Panc1 (cell line): ENCODE measurements around the gene BYSL. TPM values are rescaled to one million over a fixed set of nuclear protein-coding genes. Genes with fewer than 3 reads are reported as not detected.

Experiments
- ATAC-seq: fragments of 200-7000 bp; cut with Tn5 transposase; 2 replicates; pipeline ENCODE4 v1.9.1; 2020; ENCODE audit warnings: mild to moderate bottlenecking, moderate library complexity
- BruUV-seq: library from RNA; stranded (reverse); fragments of 400-500 nt; replicated peaks from 2 replicates; lab custom pipeline; 2021; lab: Mats Ljungman, UMichigan
- CTCF ChIA-PET: fragments of 300-600 bp; sonication (Branson Sonifier 250); formaldehyde crosslinking; loops from one replicate; lab custom pipeline; 2022; ENCODE audit warnings: antibody characterized with exemption; lab: Charles Lee
- POLR2A ChIA-PET: fragments of 300-600 bp; sonication (Branson Sonifier 250); formaldehyde crosslinking; loops from one replicate; lab custom pipeline; 2022; ENCODE audit warnings: antibody characterized with exemption; lab: Charles Lee
- DNase-seq: peaks from one replicate; pipeline ENCODE4 v3.0.0-alpha.2; 2010; ENCODE audit warnings: low read depth, low spot score
- H3K27ac ChIP-seq: 2 replicates; pipeline ENCODE4 v1.5.1; 2011; ENCODE audit warnings: mild to moderate bottlenecking, low read length, inconsistent platforms
- H3K27me3 ChIP-seq: fragments of 200-500 bp; sonication (Bioruptor generic); 2 replicates; pipeline ENCODE4 v1.6.0; 2014; ENCODE audit warnings: low read length, inconsistent platforms; ENCODE audit not compliant: control insufficient read depth, insufficient read depth
- H3K36me3 ChIP-seq: fragments of 200-500 bp; sonication (Bioruptor generic); 2 replicates; pipeline ENCODE4 v1.5.1; 2014; ENCODE audit warnings: inconsistent platforms, mild to moderate bottlenecking, low read length, moderate library complexity; ENCODE audit not compliant: control insufficient read depth, insufficient read depth
- H3K4me1 ChIP-seq: 2 replicates; pipeline ENCODE4 v1.5.1; 2011; ENCODE audit warnings: inconsistent platforms, mild to moderate bottlenecking, low read length, moderate library complexity; ENCODE audit not compliant: control insufficient read depth, insufficient read depth
- H3K4me3 ChIP-seq, 2 experiments: 2 replicates each; pipeline ENCODE4 v1.5.1; 2011 to 2012; ENCODE audit warnings: low read depth in 2 of 2, low read length in 2 of 2, mild to moderate bottlenecking in 2 of 2, inconsistent platforms in 1 of 2, moderate library complexity in 1 of 2
- H3K9me3 ChIP-seq: fragments of 200-500 bp; sonication (Bioruptor generic); 2 replicates; pipeline ENCODE4 v1.5.1; 2014; ENCODE audit warnings: low read depth, mild to moderate bottlenecking, inconsistent platforms, low read length, moderate library complexity; ENCODE audit not compliant: control insufficient read depth, insufficient read depth
- POLR2AphosphoS5 ChIP-seq: IDR thresholded peaks from 2 replicates; pipeline ENCODE4 v1.6.1; 2012; ENCODE audit warnings: mild to moderate bottlenecking, low read depth, low read length, moderate library complexity
- SIN3A ChIP-seq: IDR thresholded peaks from 2 replicates; pipeline ENCODE4 v1.6.1; 2012; ENCODE audit warnings: low read depth, mild to moderate bottlenecking, low read length, moderate library complexity, borderline replicate concordance; ENCODE audit not compliant: insufficient read depth
- TCF7L2 ChIP-seq: IDR thresholded peaks from 2 replicates; pipeline ENCODE4 v1.6.1; 2011; ENCODE audit warnings: mild to moderate bottlenecking, low read depth, low read length, inconsistent platforms
- in situ Hi-C: cut with HindIII; loops from 2 replicates; pipeline ENCODE4 v1.10.0; 2016; ENCODE audit warnings: low sequenced_read_pairs, low pct_unique_long_range_greater_than_20kb
- intact Hi-C: fragments of 100-400 bp; cut with micrococcal nuclease; formaldehyde crosslinking; loops from one replicate; pipeline ENCODE4 v1.10.0; 2022; ENCODE audit not compliant: unreplicated experiment
- total RNA-seq: library from RNA; stranded (reverse); gene quantifications from one replicate; pipeline ENCODE4 v1.2.1, GENCODE V29; 2021; ENCODE audit not compliant: unreplicated experiment
- TF ChIP-seq, protein P1 (sequence below): fragments of 450-650 bp; IDR thresholded peaks from 2 replicates; pipeline ENCODE4 v1.5.1; 2017; ENCODE audit warnings: mild to moderate bottlenecking
- TF ChIP-seq, protein P2 (sequence below), 2 experiments: IDR thresholded peaks; 2 replicates each; pipeline ENCODE4 v1.6.1; 2011 to 2012; ENCODE audit warnings: low read depth in 2 of 2, control low read depth in 1 of 2, low read length in 1 of 2, mild to moderate bottlenecking in 1 of 2, moderate library complexity in 1 of 2; ENCODE audit not compliant: insufficient read depth in 1 of 2

Gene BYSL
- total RNA-seq, 1 experiment from 2014 or later = 49.1 TPM

DNA sequence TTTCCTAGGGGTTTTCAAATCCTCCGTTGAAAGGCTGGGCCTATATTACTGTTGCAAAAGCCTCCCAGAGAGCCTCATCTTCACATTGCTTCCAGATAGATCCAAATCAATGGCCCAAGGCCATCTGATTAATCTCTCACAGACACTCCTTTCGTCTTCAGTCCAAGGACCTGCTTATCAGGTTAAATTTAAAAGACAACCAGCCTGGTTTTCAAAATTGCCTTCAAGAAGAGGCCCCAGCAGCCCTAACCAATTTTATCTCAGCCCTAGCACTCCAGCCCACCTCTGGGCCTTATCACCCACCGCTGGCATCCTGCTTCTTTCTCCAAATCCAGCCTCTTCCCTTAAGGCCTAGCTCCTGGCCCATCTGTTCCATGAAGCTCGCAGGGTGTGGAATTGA, 35.8 kb downstream of the BYSL start:
- H3K36me3 ChIP-seq = no peaks in the 10 kb centered on the region
- intact Hi-C loops = no loop called here
- no peak overlapping the region for H3K27ac ChIP-seq
- no peak overlapping the region for H3K4me3 ChIP-seq
- no peaks in the 10 kb centered on the region for H3K27me3 ChIP-seq
- no peaks in the 10 kb centered on the region for H3K4me1 ChIP-seq
- DNase-seq = no peak
- no peaks in the 10 kb centered on the region for H3K9me3 ChIP-seq
- ATAC-seq = no peak
- ChIA-PET CTCF (no interaction called here), POLR2A (no interaction called here)
- in situ Hi-C loops = no loop called here
- no TSS peak for BruUV-seq
- TF ChIP-seq, protein P1, sequence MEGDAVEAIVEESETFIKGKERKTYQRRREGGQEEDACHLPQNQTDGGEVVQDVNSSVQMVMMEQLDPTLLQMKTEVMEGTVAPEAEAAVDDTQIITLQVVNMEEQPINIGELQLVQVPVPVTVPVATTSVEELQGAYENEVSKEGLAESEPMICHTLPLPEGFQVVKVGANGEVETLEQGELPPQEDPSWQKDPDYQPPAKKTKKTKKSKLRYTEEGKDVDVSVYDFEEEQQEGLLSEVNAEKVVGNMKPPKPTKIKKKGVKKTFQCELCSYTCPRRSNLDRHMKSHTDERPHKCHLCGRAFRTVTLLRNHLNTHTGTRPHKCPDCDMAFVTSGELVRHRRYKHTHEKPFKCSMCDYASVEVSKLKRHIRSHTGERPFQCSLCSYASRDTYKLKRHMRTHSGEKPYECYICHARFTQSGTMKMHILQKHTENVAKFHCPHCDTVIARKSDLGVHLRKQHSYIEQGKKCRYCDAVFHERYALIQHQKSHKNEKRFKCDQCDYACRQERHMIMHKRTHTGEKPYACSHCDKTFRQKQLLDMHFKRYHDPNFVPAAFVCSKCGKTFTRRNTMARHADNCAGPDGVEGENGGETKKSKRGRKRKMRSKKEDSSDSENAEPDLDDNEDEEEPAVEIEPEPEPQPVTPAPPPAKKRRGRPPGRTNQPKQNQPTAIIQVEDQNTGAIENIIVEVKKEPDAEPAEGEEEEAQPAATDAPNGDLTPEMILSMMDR = no peak
- TF ChIP-seq TCF7L2 (no peak), SIN3A (no peak), POLR2AphosphoS5 (no peak)
- TF ChIP-seq, protein P2, sequence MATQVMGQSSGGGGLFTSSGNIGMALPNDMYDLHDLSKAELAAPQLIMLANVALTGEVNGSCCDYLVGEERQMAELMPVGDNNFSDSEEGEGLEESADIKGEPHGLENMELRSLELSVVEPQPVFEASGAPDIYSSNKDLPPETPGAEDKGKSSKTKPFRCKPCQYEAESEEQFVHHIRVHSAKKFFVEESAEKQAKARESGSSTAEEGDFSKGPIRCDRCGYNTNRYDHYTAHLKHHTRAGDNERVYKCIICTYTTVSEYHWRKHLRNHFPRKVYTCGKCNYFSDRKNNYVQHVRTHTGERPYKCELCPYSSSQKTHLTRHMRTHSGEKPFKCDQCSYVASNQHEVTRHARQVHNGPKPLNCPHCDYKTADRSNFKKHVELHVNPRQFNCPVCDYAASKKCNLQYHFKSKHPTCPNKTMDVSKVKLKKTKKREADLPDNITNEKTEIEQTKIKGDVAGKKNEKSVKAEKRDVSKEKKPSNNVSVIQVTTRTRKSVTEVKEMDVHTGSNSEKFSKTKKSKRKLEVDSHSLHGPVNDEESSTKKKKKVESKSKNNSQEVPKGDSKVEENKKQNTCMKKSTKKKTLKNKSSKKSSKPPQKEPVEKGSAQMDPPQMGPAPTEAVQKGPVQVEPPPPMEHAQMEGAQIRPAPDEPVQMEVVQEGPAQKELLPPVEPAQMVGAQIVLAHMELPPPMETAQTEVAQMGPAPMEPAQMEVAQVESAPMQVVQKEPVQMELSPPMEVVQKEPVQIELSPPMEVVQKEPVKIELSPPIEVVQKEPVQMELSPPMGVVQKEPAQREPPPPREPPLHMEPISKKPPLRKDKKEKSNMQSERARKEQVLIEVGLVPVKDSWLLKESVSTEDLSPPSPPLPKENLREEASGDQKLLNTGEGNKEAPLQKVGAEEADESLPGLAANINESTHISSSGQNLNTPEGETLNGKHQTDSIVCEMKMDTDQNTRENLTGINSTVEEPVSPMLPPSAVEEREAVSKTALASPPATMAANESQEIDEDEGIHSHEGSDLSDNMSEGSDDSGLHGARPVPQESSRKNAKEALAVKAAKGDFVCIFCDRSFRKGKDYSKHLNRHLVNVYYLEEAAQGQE (IDR thresholded peaks at IDR 0.05; ENCODE audit: insufficient read depth in 1 of 2, low read depth in 2 of 2, low read length in 1 of 2) = no peak

DNA sequence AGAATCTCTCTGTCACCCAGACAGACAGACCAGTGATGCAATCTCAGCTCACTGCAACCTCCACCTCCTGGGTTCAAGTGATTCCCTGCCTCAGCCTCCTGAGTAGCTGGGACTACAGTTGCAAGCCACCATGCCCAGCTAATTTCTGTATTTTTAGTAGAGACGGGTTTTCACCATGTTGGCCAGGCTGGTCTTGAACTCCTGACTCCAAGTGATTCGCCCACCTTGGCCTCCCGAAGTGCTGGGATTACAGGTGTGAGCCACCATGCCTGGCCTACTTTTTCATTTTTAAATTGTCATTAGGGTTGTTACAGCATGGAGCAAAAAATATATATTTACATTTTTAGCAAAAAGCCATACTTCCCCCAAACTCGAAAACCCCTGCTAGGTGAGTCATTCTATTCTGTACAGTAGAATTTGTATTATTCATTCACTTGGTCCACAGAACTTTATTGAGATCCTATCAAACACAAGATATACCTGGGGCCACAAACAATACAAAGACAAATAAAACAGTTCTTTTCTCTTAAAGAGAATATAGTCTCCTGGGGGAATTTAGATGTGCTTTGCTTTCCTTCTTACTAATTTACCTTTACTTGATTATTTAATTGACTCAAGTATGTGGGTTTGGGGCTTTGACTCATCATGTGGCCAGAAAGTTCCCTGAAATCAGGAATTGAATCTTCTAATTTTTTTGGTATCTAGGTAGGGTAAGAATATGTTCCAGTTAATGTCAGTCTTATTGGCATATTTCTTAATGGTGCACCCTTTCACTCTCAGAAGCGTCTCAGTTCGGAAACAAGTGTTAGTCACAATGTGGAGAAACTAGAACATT, 36.9 kb downstream of the BYSL start:
- CTCF ChIA-PET = interaction anchor here (0.6 kb wide), 1 partner anchor 133 kb away, joined by 7 read pairs; no protein-coding TSS in a partner anchor
- Histone ChIP-seq H3K27ac (no peak overlapping the region), H3K4me3 (no peak overlapping the region), H3K9me3 (no peaks in the 10 kb centered on the region), H3K4me1 (no peaks in the 10 kb centered on the region), H3K36me3 (no peaks in the 10 kb centered on the region), H3K27me3 (no peaks in the 10 kb centered on the region)
- in situ Hi-C loops (no loop called here), intact Hi-C loops (no loop called here)
- POLR2A ChIA-PET = no interaction called here
- DNase-seq (no peak), ATAC-seq (no peak)
- BruUV-seq = no TSS peak
- TF ChIP-seq, protein P2 (IDR thresholded peaks at IDR 0.05; ENCODE audit: insufficient read depth in 1 of 2, low read depth in 2 of 2, low read length in 1 of 2) = no peak
- TF ChIP-seq SIN3A (no peak), TCF7L2 (no peak), POLR2AphosphoS5 (no peak)
- TF ChIP-seq, protein P1 = no peak
